DMS53 treated with DMSO at 0.1 percent for 48 hours (cell line): ENCODE data around the gene SORT1.

Experiments used
- DNase-seq: peaks from one replicate; lab custom pipeline; 2025; ENCODE audit not compliant: unreplicated experiment; lab: John Stamatoyannopoulos, UW

The SORT1 gene

GRCh38 chr1:109277434-109278204 lies 120.1 kb downstream of the SORT1 start:
- peak; percentile 66 for DNase-seq

DNA sequence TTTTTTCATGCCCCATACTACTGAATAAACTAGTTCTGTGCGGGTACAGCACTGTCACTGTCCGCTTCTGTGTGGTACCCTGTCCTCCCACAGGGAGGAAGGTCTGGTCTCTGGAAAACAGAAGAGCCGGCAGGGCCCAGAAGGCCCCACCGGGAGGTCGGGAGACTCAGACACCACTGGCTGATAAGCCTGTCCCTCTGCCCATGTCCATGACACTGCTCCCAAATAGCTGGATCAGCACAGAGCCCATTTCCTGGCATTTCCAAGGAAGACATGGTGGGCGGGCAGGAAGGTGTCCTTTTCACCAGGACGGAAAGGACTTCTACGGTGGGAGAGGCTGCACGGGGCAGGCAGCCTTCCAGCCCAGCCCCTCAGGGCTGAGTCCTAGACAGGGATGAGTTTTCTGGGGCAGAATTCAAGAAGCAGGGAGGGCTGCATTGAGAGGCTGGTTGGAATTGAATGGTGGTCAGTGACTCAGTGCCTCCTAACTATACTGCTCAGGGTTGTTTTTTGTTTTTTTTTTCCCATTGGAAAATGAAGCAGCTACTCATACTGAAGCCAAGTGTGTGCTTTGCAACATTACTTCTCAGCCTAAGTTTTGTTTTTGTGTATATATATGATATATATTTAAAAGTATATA lies 121.9 kb downstream of the SORT1 start:
- no peak for DNase-seq

DNA sequence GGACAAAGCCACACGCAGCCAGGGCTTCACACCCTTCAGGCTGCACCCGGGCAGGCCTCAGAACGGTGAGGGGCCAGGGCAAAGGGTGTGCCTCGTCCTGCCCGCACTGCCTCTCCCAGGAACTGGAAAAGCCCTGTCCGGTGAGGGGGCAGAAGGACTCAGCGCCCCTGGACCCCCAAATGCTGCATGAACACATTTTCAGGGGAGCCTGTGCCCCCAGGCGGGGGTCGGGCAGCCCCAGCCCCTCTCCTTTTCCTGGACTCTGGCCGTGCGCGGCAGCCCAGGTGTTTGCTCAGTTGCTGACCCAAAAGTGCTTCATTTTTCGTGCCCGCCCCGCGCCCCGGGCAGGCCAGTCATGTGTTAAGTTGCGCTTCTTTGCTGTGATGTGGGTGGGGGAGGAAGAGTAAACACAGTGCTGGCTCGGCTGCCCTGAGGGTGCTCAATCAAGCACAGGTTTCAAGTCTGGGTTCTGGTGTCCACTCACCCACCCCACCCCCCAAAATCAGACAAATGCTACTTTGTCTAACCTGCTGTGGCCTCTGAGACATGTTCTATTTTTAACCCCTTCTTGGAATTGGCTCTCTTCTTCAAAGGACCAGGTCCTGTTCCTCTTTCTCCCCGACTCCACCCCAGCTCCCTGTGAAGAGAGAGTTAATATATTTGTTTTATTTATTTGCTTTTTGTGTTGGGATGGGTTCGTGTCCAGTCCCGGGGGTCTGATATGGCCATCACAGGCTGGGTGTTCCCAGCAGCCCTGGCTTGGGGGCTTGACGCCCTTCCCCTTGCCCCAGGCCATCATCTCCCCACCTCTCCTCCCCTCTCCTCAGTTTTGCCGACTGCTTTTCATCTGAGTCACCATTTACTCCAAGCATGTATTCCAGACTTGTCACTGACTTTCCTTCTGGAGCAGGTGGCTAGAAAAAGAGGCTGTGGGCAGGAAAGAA lies 122.9 kb downstream of the SORT1 start:
- no peak for DNase-seq

GRCh38 chr1:109273570-109274288 lies 124.0 kb downstream of the SORT1 start:
- DNase-seq, result no peak

GRCh38 chr1:109272831-109273547 lies 124.7 kb downstream of the SORT1 start:
- DNase-seq, result no peak

GRCh38 chr1:109272021-109272799 lies 125.5 kb downstream of the SORT1 start:
- no peak for DNase-seq

DNA sequence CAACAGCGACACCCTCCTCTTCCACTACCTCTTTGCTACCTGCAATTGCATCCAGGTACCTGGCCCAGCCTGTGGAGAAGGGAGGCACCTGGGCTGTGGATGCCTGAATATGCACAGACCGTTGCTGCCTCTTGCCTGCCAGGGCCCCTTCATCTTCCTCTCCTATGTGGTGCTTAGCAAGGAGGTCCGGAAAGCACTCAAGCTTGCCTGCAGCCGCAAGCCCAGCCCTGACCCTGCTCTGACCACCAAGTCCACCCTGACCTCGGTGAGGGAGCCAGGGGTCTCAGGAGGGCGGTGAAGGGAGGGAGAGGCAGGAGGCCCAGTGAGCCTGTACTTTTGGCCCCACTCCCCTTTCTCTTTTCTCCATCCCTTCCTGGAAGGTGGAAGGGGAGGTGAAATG lies 126.3 kb downstream of the SORT1 start:
- DNase-seq, result no peak

DNA sequence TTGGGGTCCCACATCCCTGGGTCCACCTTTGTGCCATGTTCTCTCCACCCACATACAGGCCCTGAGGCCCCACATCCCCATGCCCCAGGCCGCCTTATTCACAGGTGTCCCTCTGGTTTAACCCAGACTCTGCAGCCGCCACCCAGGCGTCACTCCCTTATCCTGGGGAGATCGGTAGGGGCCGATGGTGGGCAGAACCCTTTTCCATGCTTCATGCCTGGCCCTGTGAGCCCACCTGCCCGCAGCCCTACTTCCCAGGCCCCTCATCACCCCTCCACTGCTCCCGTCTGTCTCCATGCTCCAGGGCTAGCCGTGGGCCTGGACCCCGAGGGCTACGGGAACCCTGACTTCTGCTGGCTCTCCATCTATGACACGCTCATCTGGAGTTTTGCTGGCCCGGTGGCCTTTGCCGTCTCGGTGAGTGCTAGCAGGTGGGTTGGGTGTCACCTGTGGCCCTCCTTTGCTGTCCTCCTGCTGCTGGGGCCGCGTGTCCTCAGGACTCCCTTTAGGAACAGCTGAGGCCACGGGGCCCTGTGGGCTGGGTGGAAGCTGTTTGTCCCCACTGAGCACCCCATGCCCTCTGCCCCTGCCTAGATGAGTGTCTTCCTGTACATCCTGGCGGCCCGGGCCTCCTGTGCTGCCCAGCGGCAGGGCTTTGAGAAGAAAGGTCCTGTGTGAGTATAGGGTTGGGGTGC lies 126.9 kb downstream of the SORT1 start:
- no peak for DNase-seq

GRCh38 chr1:109269981-109270622 lies 127.6 kb downstream of the SORT1 start:
- DNase-seq, result no peak

DNA sequence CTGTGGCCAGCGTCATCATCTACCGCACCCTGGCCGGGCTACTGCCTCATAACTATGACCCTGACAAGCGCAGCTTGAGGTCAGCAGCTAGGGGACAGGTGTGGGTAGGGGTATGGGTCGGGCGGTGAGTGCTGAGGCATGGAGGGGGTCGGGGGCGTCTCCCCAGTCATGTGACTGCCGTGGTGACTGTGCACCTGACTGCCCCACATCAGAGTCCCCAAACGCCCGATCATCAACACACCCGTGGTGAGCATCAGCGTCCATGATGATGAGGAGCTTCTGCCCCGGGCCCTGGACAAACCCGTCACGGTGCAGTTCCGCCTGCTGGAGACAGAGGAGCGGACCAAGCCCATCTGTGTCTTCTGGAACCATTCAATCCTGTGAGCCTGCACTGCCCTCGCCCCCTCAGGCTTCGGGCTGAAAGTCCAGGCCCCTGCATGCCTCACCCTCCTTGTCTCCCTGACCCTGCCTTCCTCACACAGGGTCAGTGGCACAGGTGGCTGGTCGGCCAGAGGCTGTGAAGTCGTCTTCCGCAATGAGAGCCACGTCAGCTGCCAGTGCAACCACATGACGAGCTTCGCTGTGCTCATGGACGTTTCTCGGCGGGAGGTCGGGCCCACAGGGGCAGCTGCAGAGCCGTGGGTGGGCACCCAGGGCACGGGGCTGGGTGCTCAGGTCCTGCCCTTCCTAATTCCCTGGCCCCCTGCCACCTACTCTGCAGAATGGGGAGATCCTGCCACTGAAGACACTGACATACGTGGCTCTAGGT lies 128.3 kb downstream of the SORT1 start:
- no peak for DNase-seq

DNA sequence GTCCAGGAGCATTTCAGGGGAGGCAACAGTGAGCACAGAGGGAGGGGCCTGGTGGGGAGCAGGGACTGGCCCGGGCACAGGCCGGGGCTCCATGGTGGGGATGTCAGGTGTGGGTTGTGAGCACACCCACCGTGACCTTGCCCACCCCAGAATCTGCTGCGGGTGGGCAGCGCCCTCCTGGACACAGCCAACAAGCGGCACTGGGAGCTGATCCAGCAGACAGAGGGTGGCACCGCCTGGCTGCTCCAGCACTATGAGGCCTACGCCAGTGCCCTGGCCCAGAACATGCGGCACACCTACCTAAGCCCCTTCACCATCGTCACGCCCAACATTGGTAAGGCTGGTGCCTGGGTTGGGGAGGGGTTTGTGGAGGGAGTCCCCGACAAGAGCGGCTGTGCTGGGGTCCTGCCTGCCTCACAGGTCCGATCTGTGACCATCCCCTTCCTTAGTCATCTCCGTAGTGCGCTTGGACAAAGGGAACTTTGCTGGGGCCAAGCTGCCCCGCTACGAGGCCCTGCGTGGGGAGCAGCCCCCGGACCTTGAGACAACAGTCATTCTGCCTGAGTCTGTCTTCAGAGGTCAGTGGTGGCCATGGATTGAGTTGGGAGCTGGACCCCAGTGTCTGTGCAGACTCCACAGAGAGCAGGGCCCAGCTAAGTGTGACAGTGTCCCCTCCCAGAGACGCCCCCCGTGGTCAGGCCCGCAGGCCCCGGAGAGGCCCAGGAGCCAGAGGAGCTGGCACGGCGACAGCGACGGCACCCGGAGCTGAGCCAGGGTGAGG lies 129.1 kb downstream of the SORT1 start:
- no peak for DNase-seq

GRCh38 chr1:109267743-109268300 lies 129.9 kb downstream of the SORT1 start:
- DNase-seq, result no peak

DNA sequence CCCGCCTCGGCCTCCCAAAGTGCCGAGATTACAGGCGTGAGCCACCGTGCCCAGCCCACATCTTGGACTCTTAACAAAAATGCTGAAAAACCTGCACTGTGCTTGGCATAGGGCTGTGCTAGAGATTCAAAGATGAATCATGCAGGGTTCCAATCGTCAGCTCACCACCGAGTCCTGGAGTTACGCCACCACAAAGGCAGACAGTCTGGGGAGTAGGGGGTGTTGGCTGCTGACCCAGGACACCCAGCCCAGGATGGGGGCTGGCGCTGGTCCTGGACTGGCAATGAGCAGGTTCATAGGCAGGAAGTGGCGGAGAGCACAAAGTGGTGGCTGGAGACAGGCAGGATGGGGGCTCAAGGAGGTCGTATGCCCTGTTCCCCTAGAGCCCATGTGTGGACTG lies 130.8 kb downstream of the SORT1 start:
- no peak for DNase-seq

- no peak for DNase-seq
These were observed 131.9 kb downstream of the SORT1 start for GRCh38 chr1:109265741-109266330.

GRCh38 chr1:109265016-109265415 lies 132.7 kb downstream of the SORT1 start:
- DNase-seq, result no peak

DNA sequence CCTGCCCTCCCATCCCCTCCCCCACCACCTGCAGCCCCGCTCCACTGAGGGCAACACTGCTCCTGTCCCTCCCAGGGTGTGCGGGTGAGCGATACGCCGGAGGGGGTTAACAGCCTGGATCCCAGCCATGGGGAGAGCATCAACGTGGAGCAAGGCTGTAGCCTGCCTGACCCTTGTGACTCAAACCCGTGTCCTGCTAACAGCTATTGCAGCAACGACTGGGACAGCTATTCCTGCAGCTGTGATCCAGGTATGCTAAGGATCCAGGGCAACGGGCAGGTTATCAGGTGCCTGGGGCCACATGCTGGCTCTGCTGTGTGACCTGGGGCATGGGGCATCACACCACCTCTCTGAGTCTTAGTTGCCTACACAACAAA lies 133.4 kb downstream of the SORT1 start:
- DNase-seq, result no peak
